GM21367 (cell line): ENCODE measurements around the gene KIAA1958.

Source experiments
- ATAC-seq: cut with Tn5 transposase; IDR thresholded peaks from one replicate; pipeline ENCODE4 v1.9.1; 2021; ENCODE audit not compliant: unreplicated experiment

KIAA1958 gene

DNA sequence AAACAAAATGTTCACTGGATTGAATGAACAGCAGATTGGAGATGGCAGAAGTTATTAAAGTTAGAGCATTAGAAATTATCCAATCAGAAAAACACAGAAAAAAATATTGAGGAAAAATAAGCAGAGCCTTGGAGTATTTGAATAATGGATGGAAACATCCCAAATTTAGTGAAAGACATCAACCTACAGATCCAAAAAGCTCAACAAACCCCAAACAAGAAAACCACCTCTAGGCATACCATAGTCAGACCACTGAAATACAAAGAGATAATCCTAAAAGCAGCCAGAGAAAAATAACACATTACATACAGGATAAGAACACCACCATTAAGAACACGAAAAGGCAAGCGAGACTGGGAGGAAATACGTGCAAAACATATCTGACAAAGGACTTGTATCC lies 226.1 kb downstream of the KIAA1958 start:
- no peak for ATAC-seq

DNA sequence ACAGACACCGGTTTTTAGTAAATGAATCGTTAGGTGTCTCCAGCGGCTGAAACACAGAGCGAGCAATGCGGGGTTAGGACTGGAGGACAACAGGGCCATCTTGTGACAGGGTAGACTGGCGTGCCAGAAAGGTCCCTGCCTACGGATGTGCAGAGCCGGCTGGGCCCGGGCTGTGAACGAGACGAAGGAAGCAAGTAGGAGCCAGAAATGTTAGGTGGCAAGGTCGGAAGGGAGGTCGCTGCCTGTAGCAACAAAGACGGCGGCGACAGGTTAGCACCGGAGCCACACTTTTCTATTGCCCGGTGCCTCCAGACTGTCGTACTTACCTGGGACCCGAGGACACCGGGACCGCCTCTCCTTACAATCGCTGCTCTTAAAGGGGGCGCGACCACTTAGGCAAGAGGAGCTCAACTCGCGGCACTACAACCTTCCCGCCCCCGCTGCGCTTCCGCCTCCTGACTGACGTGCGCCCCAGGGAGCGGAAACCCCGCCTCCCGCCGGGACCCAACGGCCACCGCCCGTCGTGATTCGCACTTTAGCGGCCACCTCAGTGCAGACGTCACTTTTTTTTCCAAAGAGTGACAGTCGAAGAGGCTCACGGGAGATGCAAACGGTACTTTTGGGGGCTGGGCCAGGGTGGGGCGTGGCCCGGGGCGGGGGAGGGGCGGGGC lies 231.2 kb downstream of the KIAA1958 start, which contains the start of gene INIP:
Gene INIP (minus strand): TSS at position 457 of the 671 bp plus-strand sequence. CDS start 1,632 bp downstream, outside the sequence.
- ATAC-seq, result peak; percentile 86
